Endothelial cell of umbilical vein (primary cell): ENCODE data around the gene A3GALT2. TPM values are rescaled to one million over a fixed set of nuclear protein-coding genes. Genes with fewer than 3 reads are reported as not detected.

Experiments
- BruUV-seq: library from RNA; stranded (reverse); fragments of 400-500 nt; replicated peaks from 2 replicates; lab custom pipeline; 2021; lab: Mats Ljungman, UMichigan
- CTCF ChIA-PET: fragments of 300-600, 350-600 bp; sonication (Branson Sonifier 250); formaldehyde crosslinking; loops from one replicate; lab custom pipeline; 2021; ENCODE audit warnings: antibody characterized with exemption, inconsistent platforms; lab: Charles Lee
- POLR2A ChIA-PET: fragments of 300-600, 350-600 bp; sonication (Branson Sonifier 250); formaldehyde crosslinking; loops from one replicate; lab custom pipeline; 2021; ENCODE audit warnings: antibody characterized with exemption, inconsistent platforms; lab: Charles Lee
- DNase-seq: peaks from one replicate; pipeline ENCODE4 v3.0.0-alpha.2; 2011; ENCODE audit warnings: low read depth, low spot score
- FAIRE-seq: peaks from 2 replicates; lab custom pipeline; 2011; peaks lifted over from hg19 to GRCh38; lab: Jason Lieb, UNC
- H2AFZ ChIP-seq: 2 replicates; pipeline ENCODE4 v1.6.0; 2012; ENCODE audit warnings: low read depth, low read length, control low read depth, inconsistent platforms
- H3K27ac ChIP-seq: 2 replicates; pipeline ENCODE4 v1.5.1; 2011; ENCODE audit warnings: low read depth, mild to moderate bottlenecking, control low read depth, low read length, moderate library complexity; ENCODE audit not compliant: insufficient read depth
- H3K27me3 ChIP-seq, 2 experiments: 2 replicates each; pipeline versions ENCODE4 v1.6.0 to v1.6.1; 2011; ENCODE audit warnings: low read length in 2 of 2, mixed read lengths in 1 of 2; ENCODE audit not compliant: control insufficient read depth in 2 of 2, insufficient read depth in 2 of 2
- H3K36me3 ChIP-seq, 2 experiments: 2 replicates in 1 of 2; 3 replicates in 1 of 2; pipeline ENCODE4 v1.5.1; 2011; ENCODE audit warnings: low read length in 2 of 2, mild to moderate bottlenecking in 1 of 2, moderate library complexity in 1 of 2; ENCODE audit not compliant: control insufficient read depth in 2 of 2, insufficient read depth in 2 of 2; ENCODE audit errors: extremely low read depth in 1 of 2
- H3K4me1 ChIP-seq: 3 replicates; pipeline ENCODE4 v1.5.1; 2011; ENCODE audit warnings: mild to moderate bottlenecking, low read length; ENCODE audit not compliant: control insufficient read depth, insufficient read depth; ENCODE audit errors: extremely low read depth
- H3K4me2 ChIP-seq: 2 replicates; pipeline ENCODE4 v1.6.1; 2011; ENCODE audit warnings: low read length, control low read depth, mixed read lengths; ENCODE audit not compliant: insufficient read depth
- H3K4me3 ChIP-seq, 3 experiments: fragments of 200-600 bp in 1 of 3; sonication (generic), shearing (Covaris generic) in 1 of 3; replicated peaks in 1 of 3; 2 replicates each; pipeline ENCODE4 v1.5.1; 2011 to 2016; ENCODE audit warnings: control low read depth in 3 of 3, low read length in 3 of 3, mild to moderate bottlenecking in 2 of 3, inconsistent platforms in 1 of 3, low read depth in 1 of 3, moderate library complexity in 1 of 3; ENCODE audit not compliant: insufficient read depth in 1 of 3
- H3K79me2 ChIP-seq: 2 replicates; pipeline ENCODE4 v1.6.0; 2012; ENCODE audit warnings: low read length, inconsistent platforms; ENCODE audit not compliant: control insufficient read depth, insufficient read depth
- H3K9ac ChIP-seq: replicated peaks from 2 replicates; pipeline ENCODE3; 2011; ENCODE audit warnings: low read length, control low read depth; ENCODE audit not compliant: insufficient read depth; ENCODE audit errors: extremely low read depth
- H3K9me1 ChIP-seq: replicated peaks from 3 replicates; pipeline ENCODE4 v1.6.0; 2011; ENCODE audit warnings: mild to moderate bottlenecking, low read length; ENCODE audit not compliant: control insufficient read depth, insufficient read depth; ENCODE audit errors: extremely low read depth
- H3K9me3 ChIP-seq: replicated peaks from 2 replicates; pipeline ENCODE4 v1.5.1; 2012; ENCODE audit warnings: low read length, inconsistent platforms; ENCODE audit not compliant: control insufficient read depth, insufficient read depth
- H4K20me1 ChIP-seq: replicated peaks from 2 replicates; pipeline ENCODE3; 2011; ENCODE audit warnings: mild to moderate bottlenecking, low read length; ENCODE audit not compliant: control insufficient read depth, insufficient read depth; ENCODE audit errors: extremely low read depth
- CTCF ChIP-seq, 2 donors: IDR thresholded peaks; 1 replicate in 1 of 2; 2 replicates in 1 of 2; pipeline ENCODE4 v1.5.1; 2011; ENCODE audit warnings: low read length in 2 of 2, mild to moderate bottlenecking in 2 of 2, moderate library complexity in 2 of 2, control low read depth in 1 of 2, inconsistent platforms in 1 of 2, low read depth in 1 of 2; ENCODE audit not compliant: insufficient read depth in 1 of 2; ENCODE audit errors: extremely low read depth in 1 of 2
- EZH2 ChIP-seq: IDR thresholded peaks from 2 replicates; pipeline ENCODE4 v1.6.1; 2012; ENCODE audit warnings: borderline replicate concordance, low read depth, mild to moderate bottlenecking, moderate library complexity, low read length, inconsistent platforms; ENCODE audit not compliant: severe bottlenecking
- FOS ChIP-seq: IDR thresholded peaks from 2 replicates; pipeline ENCODE4 v1.6.1; 2011; ENCODE audit warnings: mild to moderate bottlenecking, low read length, moderate library complexity, borderline replicate concordance; ENCODE audit not compliant: insufficient read depth
- GATA2 ChIP-seq: IDR thresholded peaks from 2 replicates; pipeline ENCODE4 v1.7.0; 2011; ENCODE audit warnings: low read depth, mild to moderate bottlenecking, moderate library complexity, mixed read lengths, low read length; ENCODE audit not compliant: insufficient read length, insufficient read depth
- JUN ChIP-seq: IDR thresholded peaks from 2 replicates; pipeline ENCODE4 v1.6.1; 2011; ENCODE audit warnings: borderline replicate concordance, low read depth; ENCODE audit not compliant: insufficient read length, insufficient read depth
- MAX ChIP-seq: IDR thresholded peaks from 2 replicates; pipeline ENCODE4 v1.6.1; 2011; ENCODE audit not compliant: insufficient read depth, insufficient read length
- MYC ChIP-seq: IDR thresholded peaks from one replicate; pipeline ENCODE4 v1.6.1; 2011; ENCODE audit warnings: mild to moderate bottlenecking, low read depth, low read length
- POLR2A ChIP-seq: IDR thresholded peaks from 2 replicates; pipeline ENCODE4 v1.6.1; 2012; ENCODE audit warnings: low read depth, mild to moderate bottlenecking, control low read depth, low read length
- POLR2AphosphoS5 ChIP-seq: IDR thresholded peaks from 2 replicates; pipeline ENCODE4 v1.6.1; 2012; ENCODE audit warnings: low read depth, mild to moderate bottlenecking, control low read depth, low read length, moderate library complexity; ENCODE audit not compliant: insufficient read depth
- dilution Hi-C: fragments of 300-500 bp; cut with MboI; formaldehyde crosslinking; loops from one replicate; pipeline ENCODE4 v1.15.0; 2019; ENCODE audit warnings: low sequenced_read_pairs; ENCODE audit not compliant: extremely low pct_ligation_motif_present
- intact Hi-C: fragments of 100-400 bp; cut with micrococcal nuclease; formaldehyde crosslinking; loops from one replicate; pipeline ENCODE4 v1.10.0; 2022
- polyA plus RNA-seq, 4 experiments: library from polyadenylated mRNA; depleted of rRNA in 3 of 4; stranded (reverse) in 3 of 4; unstranded in 1 of 4; fragments of >200 nt; gene quantifications; 2 replicates each; pipeline versions ENCODE4 v1.2.1 to v1.2.3, GENCODE V29; 2011 to 2012; ENCODE audit warnings: missing spikeins in 1 of 4
- total RNA-seq: library from RNA; stranded (reverse); gene quantifications from 2 replicates; pipeline ENCODE4 v1.2.3, GENCODE V29; 2021

A3GALT2 gene
- total and polyA plus RNA-seq, 2 donors (not counting 3 experiments of a cell fraction or from before 2014, with no cell fraction given), result not detected

GRCh38 chr1:33299461-33300155, 21.3 kb downstream of the A3GALT2 start:
- TSS peak; percentile 34 for BruUV-seq
- H3K27me3 ChIP-seq, result no peaks in the 10 kb centered on the region
- POLR2A ChIA-PET, result no interaction called here
- no peaks in the 10 kb centered on the region for H3K9me3 ChIP-seq
- intact Hi-C loops (loop anchor here (2.0 to 5.0 kb wide), 4 partner anchors 42 to 313 kb away; partner anchors contain the start of gene ZNF362), dilution Hi-C loops (no loop called here)
- H3K4me1 ChIP-seq, result no peaks in the 10 kb centered on the region
- H3K27ac ChIP-seq, result no peak overlapping the region
- no peak overlapping the region for H3K9ac ChIP-seq
- no peak for DNase-seq
- H3K9me1 ChIP-seq, result no peaks in the 10 kb centered on the region
- CTCF ChIA-PET, result interaction anchor here (5.7 kb wide), 1 partner anchor 69 kb away, joined by 95 read pairs; no protein-coding TSS in a partner anchor
- no peak overlapping the region for H2AFZ ChIP-seq
- H4K20me1 ChIP-seq, result no peaks in the 10 kb centered on the region
- no peak overlapping the region for H3K4me2 ChIP-seq
- peaks cover 3 to 16% of the 10 kb centered on the region in 2 experiments for H3K36me3 ChIP-seq
- no peaks in the 10 kb centered on the region for H3K79me2 ChIP-seq
- TF ChIP-seq CTCF (IDR thresholded peaks at IDR 0.05; ENCODE audit: extremely low read depth in 1 of 2, insufficient read depth in 1 of 2, low read depth in 1 of 2, low read length in 2 of 2) (no peak), MYC (no peak), FOS (no peak), MAX (no peak), JUN (no peak), EZH2 (no peak), GATA2 (no peak), POLR2A (no peak), POLR2AphosphoS5 (no peak)
- FAIRE-seq, result no peak
- no peak overlapping the region for H3K4me3 ChIP-seq
